GM03348 (cell line): Measurements from ENCODE around the gene SUPT20H.
"Not testable (repeated sequence)": the region's sequence is repeated elsewhere in the genome, so short reads cannot be mapped to it uniquely, and the experiment has no call there.

Source experiments
- DNase-seq: peaks from one replicate; pipeline ENCODE4 v3.0.0; 2012; ENCODE audit warnings: low spot score

The SUPT20H gene

DNA sequence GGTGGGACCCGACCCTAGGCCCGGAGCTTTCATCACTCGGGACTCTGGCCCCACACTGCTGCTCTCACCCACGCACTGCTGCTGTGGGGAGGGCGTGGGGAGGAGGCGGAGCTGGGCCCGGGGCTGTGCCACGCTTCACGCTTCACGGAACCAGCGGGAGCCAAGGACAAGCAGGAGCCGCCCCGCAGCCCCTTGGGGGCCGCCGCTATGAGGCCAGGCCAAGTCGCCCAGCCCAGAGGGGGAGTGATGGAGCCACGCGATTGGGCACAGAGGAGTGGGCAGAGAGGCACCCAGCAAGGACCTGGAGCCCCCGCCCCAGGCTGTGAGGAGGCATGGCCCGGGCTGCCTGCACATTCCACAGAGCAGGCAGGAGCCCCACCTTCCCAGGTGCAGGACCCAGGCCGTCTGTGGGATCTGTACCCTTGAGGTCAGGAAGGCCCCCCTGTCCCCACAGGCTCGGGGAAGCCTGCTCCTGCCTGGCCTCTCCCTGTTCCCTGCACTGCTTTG, 10.2 kb upstream of the SUPT20H start:
- DNase-seq, result no peak

DNA sequence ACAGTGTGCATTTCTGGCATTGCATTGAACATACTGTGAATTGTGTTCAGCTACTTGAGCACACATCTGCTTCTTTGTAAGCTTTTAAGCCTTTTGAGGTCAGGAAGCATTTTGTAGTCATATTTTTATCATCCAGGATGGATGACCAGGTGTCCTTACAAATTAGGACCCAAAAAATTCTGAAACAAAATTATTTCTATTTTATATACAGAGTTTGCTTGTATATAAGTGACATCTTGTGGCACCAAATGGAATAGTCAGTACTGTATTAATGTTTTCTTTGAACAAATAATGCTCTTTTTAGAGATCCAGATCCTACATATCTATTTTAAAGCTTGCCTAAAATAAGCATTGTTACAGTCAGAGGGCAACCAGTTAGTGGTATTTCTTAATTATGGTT, 9.5 kb upstream of the SUPT20H start:
- DNase-seq, result peak; percentile 20

DNA sequence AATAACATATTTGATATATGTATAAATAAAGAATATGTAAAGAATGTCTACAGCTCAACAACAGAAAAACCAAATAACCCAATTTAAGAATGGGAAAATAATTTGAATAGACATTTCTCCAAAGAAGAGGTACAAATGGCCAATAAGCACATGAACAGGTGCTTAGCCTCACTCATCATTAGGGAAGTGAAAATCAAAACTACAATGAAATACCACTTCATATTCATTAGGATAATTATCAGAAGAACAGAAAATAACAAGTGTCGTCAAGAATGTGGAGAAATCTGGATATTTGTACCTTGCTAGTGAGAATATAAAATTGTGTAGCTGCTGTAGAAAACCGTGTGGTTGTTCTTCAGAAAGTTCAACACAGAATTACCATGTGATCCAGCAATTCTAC, 8.4 kb upstream of the SUPT20H start:
- DNase-seq, result no peak

DNA sequence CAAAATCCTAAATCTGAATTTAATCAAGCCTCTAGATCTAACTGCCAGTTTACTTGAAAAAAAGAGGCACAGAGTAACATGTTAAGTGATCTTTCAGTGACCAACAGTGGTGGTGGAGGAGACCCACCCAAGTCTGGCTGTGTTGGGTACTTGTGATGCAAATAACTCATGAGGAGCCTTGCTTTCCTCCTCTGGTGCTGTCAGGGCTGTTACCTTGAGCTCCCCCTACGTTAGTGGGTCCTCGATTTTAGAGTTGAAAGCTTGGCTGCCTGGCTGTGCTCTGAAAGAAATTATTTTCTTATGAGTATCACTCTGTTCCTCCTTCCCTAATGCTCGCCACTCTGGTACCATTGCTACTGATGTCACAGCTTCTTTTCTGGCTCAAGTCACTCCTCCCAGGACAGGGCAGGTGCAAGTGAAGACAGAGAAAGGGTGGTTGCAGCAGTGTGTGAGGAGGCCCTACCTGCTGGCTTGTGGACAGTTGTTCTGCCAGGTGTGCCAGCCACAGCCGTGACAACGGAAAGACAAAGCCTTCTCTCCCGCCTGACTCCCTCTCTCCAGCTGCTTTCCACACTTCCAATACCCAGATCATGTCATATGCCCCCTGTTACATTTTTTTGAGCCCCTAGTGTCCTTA, 6.5 kb upstream of the SUPT20H start:
- DNase-seq, result no peak

DNA sequence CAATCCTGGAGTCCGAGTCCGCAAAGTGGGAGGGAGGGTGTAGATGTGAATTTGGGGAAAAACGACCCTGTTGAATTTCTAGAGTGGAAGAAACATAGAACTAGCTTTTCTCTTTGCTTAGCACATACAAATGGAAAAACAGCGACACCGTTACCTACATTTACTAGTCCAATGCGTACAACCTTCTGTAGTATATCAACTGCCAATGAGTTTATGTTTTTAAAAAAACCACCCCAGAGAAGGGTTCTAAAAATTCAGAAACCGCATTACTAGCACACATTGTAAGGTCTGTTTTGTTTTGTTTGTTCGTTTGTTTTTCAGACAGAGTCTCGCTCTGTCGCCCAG, 332 bp upstream of the SUPT20H start:
- no peak for DNase-seq

DNA sequence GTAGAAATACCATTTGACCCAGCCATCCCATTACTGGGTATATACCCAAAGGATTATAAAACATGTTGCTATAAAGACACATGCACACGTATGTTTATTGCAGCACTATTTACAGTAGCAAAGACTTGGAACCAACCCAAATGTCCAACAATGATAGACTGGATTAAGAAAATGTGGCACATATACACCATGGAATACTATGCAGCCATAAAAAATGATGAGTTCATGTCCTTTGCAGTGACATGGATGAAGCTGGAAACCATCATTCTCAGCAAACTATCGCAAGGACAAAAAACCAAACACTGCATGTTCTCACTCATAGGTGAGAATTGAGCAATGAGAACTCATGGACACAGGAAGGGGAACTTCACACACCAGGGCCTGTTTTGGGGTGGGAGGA, 3.3 kb downstream of the SUPT20H start:
- DNase-seq, result not testable (repeated sequence)

DNA sequence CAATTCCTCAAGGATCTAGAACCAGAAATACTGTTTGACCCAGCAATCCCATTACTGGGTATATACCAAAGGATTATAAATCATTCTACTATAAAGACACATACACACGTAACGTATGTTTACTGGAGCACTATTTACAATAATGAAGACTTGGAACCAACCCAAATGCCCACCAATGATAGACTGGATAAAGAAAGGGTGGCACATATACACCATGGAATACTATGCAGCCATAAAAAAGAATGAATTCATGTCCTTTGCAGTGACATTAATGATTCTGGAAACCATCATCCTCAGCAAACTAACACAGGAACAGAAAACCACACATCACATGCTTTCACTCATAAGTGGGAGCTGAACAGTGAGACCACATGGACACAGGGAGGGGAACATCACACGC, 6.4 kb downstream of the SUPT20H start:
- DNase-seq, result not testable (repeated sequence)

DNA sequence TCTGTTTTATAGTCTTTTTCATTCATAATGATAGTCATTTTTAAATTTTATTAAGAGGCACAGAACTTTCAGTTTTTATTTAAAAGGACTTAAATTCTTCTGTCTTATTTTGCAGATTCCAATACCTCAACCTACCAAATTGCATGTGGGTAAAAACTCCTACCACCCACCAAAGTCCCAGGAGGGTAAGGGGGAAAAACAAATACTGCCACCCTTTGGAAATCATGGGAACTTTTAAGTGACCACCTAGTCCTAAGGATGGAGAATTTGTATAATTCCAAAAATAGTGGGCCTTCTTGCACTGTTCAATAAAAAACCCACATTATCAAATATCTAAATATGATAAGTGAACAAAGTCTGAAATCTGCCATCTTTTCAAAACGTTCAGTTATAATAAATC, 9.7 kb downstream of the SUPT20H start:
- no peak for DNase-seq

DNA sequence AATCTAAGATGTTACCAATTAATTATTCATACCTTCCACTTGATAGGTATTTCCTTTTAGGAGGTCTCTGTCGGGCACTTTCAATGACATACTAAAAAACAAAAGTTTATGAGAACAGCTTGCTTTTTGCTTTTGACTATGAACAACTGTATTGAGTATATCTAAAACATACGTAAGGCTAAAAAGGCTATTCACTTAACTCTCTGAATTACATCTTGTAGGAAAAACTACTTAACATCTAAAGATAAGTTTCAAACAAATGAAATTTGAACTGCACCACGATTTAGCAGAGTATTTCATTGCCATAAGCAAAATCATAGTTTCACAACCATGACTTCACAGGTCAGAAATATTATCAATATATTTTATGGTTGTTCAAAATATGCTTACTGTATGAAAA, 11.6 kb downstream of the SUPT20H start:
- no peak for DNase-seq

DNA sequence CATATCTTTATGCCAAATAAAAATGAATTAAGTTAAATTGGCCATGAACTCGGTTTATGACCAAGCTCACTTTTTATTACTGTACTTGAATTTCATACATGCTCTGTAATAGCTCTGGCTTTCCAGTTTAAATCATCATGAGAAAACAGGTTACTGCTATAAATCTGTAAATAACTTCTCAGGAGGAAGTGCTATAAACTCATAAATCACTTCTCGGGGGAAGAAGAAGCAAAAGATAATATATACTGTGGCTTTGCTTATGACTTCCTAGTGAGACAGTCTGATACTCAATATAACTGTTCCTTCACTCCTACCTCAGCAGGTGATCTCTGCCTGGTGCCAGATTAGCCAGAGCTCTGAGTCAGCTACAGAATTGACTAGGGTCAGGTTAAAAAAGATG, 12.5 kb downstream of the SUPT20H start:
- no peak for DNase-seq

DNA sequence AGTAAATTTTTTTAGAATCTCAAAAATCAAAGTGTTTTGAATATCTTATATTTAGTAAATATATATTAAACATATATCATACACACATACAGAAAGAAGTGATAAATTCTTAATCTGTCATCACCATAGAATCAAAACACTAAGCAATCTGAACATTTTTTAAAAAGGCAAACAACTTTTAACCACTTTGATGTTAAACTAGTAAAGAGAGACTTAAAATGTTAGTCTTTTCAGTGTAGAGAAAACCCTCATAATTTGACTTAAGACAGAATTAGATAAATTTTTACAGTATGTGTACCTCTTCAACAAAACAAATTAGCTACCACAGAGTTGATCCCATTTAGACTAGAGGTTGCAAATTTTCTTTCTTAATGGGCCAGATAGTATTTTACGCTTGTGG, 13.4 kb downstream of the SUPT20H start:
- no peak for DNase-seq

DNA sequence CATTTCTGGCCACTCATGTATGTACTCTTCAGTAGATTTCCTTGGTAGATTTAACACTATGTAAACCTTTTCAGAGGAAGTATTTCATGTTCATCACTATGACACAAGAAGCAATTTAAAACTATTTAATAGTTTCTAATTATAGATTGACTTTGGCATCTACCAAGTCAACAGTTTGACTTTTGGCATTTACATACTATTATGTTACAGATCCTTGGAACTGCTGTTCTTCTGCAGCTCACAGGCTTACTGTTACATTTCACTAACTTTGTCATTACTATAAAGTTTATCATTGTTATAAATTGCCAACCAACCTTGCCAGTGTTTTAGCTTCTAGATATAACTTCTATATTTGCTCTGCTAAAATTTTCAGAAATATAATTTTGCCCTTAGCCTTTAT, 18.7 kb downstream of the SUPT20H start:
- DNase-seq, result no peak

DNA sequence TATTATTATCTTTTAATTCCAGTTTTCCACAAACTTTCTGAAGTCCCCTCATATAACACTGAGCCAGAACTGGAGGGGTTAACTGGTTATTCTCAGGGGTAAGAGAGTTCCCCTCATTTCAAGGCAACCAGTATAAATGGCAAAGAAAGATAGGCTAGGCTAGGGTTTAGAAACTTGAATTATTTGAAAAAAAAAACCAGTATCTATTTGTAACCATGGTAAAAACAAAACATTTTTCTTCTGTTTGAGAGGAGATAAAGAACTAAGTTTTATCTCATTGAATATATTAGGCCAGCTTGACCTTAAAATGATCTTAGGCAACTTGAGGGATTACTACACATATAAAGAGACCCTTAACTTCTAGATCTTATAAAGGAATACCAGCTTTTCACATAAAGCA, 19.6 kb downstream of the SUPT20H start:
- DNase-seq, result no peak

DNA sequence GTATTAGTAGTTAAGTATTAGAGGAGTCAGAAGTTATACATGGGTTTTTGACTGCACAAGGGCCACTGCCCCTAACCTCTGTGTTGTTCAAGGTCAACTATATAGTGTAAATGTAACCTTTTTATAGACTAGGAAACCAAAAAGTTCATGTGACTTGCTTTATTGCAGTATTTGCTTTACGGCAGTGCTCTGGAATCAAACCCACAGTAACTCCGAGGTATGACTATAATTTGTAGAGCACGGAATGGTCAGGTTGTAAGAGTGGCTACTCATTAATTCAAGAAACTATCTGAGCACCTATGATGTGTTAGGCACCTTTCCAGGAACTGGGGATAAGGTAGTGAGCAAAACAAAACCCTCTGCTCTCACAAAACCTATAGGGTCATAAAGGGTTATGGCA, 22.2 kb downstream of the SUPT20H start:
- DNase-seq, result no peak

DNA sequence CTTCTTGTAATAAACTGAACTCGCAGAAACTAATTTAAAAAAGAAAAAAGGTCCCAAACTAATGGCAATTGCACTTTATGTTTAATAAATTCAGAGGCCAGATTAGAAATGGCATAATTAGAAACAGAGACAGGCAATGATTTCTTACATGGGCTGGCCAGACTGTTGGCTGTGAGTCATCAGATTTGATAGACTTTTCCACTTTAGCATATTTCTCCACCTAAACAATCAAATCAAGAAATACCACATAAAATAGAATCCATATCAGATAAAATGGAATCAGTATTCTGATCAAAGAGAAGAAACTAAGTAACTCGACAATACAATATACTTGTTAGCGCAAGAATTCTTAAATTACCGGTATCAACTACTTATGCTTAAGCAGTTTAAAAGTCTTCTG, 29.9 kb downstream of the SUPT20H start:
- peak; percentile 38 for DNase-seq

DNA sequence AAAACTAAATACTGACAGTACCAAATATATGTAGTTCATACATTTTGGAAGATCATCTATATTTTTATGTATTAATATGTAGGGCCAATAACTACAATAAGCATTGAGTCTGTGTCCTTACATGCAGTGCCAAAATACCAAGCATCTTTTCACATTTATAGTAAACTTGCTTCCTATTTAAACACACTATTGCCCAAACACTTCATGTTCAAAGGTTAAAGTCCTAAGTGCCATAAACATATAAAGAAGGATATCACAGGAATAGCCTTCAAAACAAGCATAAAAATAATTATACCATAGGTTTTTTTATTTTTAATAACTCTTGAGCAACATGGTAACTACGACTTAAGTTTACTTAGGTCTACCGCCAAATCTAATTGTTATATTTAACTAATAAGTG, 31.8 kb downstream of the SUPT20H start:
- DNase-seq, result no peak

DNA sequence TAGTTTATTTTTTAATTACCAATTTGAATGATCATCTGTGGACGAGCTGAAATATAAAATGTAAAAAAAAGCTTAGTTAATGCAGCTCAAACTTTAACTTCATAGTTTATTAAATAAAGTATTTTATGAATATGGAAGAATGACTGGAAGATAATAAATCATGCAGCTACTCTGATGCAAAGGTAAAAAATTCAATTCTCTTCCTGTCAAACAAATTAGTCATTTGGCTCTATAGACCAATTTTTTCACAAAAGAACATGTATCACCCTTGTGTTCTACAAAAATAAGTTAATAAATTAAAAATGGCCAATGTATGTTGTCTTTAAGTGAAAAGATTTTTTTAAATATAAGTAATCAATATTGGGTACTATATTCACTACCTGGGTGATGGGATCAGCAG, 32.7 kb downstream of the SUPT20H start:
- DNase-seq, result no peak

DNA sequence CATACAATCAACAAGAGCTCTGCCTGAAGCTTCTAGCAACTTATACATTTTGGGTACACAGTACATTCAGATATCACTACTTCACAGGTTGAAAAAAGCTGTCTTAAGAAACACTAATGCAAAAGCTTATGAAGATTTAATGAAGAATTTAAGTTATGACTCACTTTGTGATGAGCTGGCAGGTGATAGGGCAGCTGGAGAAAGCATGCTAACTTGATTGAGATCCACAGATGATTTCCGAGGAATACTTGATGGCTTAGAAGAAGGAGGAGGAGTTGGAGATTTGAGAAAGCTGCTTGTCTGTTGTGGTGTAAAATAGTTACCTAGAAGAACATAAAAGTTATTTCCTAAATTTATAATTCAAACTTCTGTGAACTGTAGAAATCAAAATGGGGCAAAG, 35.6 kb downstream of the SUPT20H start:
- peak; percentile 58 for DNase-seq

DNA sequence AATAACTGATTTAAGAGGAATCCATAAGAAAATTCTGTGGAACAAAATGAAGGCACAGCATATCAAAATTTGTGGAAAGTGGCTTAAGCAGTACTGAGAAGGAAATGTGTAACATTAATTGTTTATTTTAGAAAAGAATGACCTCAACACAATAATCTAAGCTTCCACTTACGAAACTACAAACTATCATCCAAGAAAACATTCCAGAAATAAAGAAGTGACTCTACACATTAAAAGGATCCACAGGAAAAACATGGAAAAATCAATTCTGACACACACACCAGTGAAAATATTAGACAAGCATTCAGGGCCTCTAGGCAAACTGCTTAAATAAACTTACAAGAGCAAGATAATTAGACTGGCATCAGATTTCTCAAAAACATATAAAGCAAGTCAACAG, 44.9 kb downstream of the SUPT20H start:
- DNase-seq, result no peak

DNA sequence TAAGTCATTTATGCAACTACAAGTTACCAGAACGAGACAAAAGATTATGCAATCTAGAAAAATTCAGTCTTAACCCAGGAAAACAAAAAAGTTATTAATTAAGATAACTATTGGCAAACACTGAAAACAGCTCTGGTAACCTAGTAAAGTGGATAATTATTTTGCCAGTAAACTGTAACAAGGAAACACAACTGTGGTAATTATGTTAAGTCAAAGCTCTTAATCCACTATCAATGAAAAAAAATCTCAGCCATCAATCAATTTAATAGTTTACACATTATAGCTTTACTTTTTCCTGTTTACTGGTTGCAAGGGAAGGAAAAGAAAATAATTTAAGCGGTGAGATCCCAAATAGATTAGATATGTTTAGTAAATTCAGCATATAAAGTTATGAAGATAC, 47.7 kb downstream of the SUPT20H start:
- DNase-seq, result no peak

DNA sequence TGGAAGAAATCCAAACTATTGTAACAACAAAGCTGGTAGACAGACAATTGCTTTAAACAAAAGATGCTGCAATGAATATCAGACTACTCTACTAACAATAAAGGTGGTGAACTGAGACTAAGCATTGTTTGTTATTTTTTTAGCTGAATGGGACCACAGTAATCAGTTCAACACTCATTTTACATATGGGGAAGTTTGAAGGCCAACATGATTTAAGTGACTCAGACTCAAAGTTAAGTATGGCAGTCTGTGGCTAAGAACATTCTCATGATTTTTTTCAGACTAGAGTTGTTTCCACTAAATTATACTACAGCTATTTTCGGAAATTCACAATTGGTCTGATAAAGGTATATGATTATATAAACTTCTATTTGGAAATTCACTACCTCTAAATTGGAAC, 48.5 kb downstream of the SUPT20H start:
- no peak for DNase-seq

DNA sequence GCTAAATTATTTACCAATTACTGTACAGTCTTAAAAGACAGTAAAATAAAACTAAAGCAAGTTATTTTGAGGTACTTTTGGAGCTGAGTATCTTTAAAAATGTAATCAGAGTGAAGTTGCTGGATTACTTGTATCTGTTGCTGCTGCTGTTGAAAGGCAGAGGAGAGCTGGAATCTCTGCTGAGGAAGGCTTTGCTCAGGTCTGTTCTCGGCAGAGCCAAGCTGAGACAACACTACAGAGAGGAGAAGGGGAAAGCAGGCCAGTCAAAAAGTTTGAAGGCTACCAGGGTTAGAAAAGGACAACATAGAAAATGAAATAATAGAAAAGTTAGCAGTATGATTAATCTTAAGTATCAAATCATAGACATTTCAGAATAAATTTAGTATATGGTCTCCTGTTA, 49.1 kb downstream of the SUPT20H start:
- DNase-seq, result no peak

DNA sequence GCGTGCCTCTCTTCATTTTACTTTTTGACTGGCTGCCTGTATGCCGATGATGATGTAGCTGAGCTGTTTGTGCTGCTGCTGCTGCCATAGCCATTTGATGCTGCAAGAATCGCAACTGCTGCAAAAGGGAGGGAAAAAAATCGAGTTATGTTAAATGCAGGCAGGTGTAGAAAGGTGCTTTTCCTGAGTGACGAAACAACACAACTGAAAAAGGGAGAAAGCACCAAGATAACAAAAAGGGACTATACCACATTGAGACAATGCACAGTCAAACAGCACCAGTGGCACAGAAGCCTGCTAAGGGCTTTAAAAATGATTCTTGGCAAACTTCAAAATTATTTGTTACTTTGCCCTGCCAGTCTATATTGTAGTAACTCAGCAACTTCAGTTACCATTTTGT, 49.8 kb downstream of the SUPT20H start:
- no peak for DNase-seq

DNA sequence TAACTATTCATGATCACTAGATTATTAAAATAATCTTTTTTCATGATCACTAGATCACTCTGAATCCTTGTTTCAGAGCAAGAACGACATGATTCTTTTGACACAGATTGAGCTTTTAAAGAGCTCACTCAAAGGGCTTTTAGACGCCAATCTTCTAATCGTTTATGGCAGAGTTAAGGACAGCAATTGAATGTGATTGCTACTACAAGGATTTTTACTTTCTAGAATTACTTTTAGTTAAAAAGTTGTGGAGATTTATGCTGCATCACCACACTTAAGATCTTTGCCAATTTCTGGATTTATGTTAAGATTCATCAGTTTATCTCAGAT, 57.6 kb downstream of the SUPT20H start:
- no peak for DNase-seq
